A549 (cell line): Measurements from ENCODE around the gene NUDT2. TPM values are rescaled to one million over a fixed set of nuclear protein-coding genes. Genes with fewer than 3 reads are reported as not detected.

Experiments
- ATAC-seq, 2 experiments: fragments of 200-7000 bp in 1 of 2; fragments of >200 bp in 1 of 2; cut with Nextera tagmentation in 1 of 2; cut with Tn5 transposase in 1 of 2; 3 replicates each; pipeline versions ENCODE4 v1.8.0 to v1.9.1; 2018 to 2020; ENCODE audit warnings: mild to moderate bottlenecking in 1 of 2, moderate library complexity in 1 of 2
- CTCF ChIA-PET: fragments of 300-600 bp; sonication (Branson Sonifier 250); formaldehyde crosslinking; extraction: SDS; loops from one replicate; lab custom pipeline; 2021; ENCODE audit warnings: antibody characterized with exemption, inconsistent platforms; lab: Yijun Ruan, JAX
- POLR2A ChIA-PET: fragments of 350-600 bp; formaldehyde crosslinking; extraction: SDS; loops from one replicate; lab custom pipeline; 2021; ENCODE audit warnings: antibody characterized with exemption, inconsistent platforms; lab: Yijun Ruan, JAX
- DNase-seq, 2 experiments: peaks; one replicate each; pipeline versions ENCODE4 v3.0.0 to v3.0.0-alpha.2; 2011 to 2016; ENCODE audit warnings: low read depth in 1 of 2, low spot score in 1 of 2
- FAIRE-seq: peaks from 2 replicates; lab custom pipeline; 2011; peaks lifted over from hg19 to GRCh38; lab: Jason Lieb, UNC
- H3K27ac ChIP-seq, 2 experiments: fragments of >200 bp; sonication (Bioruptor Twin); formaldehyde crosslinking; 3 replicates each; pipeline ENCODE4 v1.5.1; 2016 to 2017
- H3K4me1 ChIP-seq: fragments of >200 bp; sonication (Bioruptor Twin); formaldehyde crosslinking; 3 replicates; pipeline ENCODE4 v1.6.1; 2016
- H3K4me2 ChIP-seq: fragments of >200 bp; sonication (Bioruptor Twin); formaldehyde crosslinking; 3 replicates; pipeline ENCODE4 v1.6.1; 2016
- H3K4me3 ChIP-seq: fragments of >200 bp; sonication (Bioruptor Twin); formaldehyde crosslinking; 3 replicates; pipeline ENCODE4 v1.5.1; 2016
- H3K9me3 ChIP-seq: fragments of >200 bp; sonication (Bioruptor Twin); formaldehyde crosslinking; 3 replicates; pipeline ENCODE4 v1.6.1; 2016
- CBX2 ChIP-seq: fragments of 200-600 bp; sonication (generic); IDR thresholded peaks from 2 replicates; pipeline ENCODE4 v1.6.1; 2016; ENCODE audit warnings: low read depth, mild to moderate bottlenecking, borderline replicate concordance
- CHD2 ChIP-seq: fragments of 150-350 bp; IDR thresholded peaks from 2 replicates; pipeline ENCODE4 v1.6.1; 2014; ENCODE audit warnings: low read length; ENCODE audit not compliant: partially characterized antibody
- EHF ChIP-seq: fragments of 250-450 bp; sonication (Bioruptor Pico); IDR thresholded peaks from 2 replicates; pipeline ENCODE4 v1.5.0; 2020; ENCODE audit warnings: mild to moderate bottlenecking
- EP300 ChIP-seq, 2 experiments: fragments of >200 bp; sonication (Bioruptor Twin); formaldehyde crosslinking; IDR thresholded peaks; 2 replicates in 1 of 2; 3 replicates in 1 of 2; pipeline ENCODE4 v1.6.1; 2016 to 2017
- HEYL ChIP-seq: fragments of 250-450 bp; sonication (Bioruptor Pico); IDR thresholded peaks from 2 replicates; pipeline ENCODE4 v1.8.0; 2021; ENCODE audit warnings: mild to moderate bottlenecking, moderate library complexity
- HOXA7 ChIP-seq: fragments of 250-450 bp; sonication (Bioruptor Pico); IDR thresholded peaks from 2 replicates; pipeline ENCODE4 v1.5.0; 2020; ENCODE audit warnings: mild to moderate bottlenecking, moderate library complexity
- HOXB13 ChIP-seq: fragments of 250-450 bp; sonication (Bioruptor Pico); IDR thresholded peaks from 2 replicates; pipeline ENCODE4 v1.5.0; 2020; ENCODE audit warnings: low read depth, mild to moderate bottlenecking, moderate library complexity
- JUN ChIP-seq, 2 experiments: fragments of >200 bp; sonication (Bioruptor Twin); formaldehyde crosslinking; IDR thresholded peaks; 2 replicates in 1 of 2; 3 replicates in 1 of 2; pipeline ENCODE4 v1.6.1; 2016 to 2017
- KDM5A ChIP-seq: fragments of 200-600 bp; sonication (generic); IDR thresholded peaks from 2 replicates; pipeline ENCODE4 v1.6.1; 2016; ENCODE audit warnings: antibody characterized with exemption, mild to moderate bottlenecking
- MAFK ChIP-seq: fragments of 450-650 bp; IDR thresholded peaks from 2 replicates; pipeline ENCODE4 v1.6.1; 2014; ENCODE audit not compliant: partially characterized antibody
- NFE2L2 ChIP-seq: fragments of 150-350 bp; conservative IDR thresholded peaks from 2 replicates; pipeline ENCODE4 v1.6.1; 2014; ENCODE audit warnings: low read length
- NPAS2 ChIP-seq: fragments of 250-450 bp; sonication (Bioruptor Pico); IDR thresholded peaks from 2 replicates; pipeline ENCODE4 v1.8.0; 2022; ENCODE audit warnings: mild to moderate bottlenecking, moderate library complexity, borderline replicate concordance
- RAD21 ChIP-seq, 2 experiments: fragments of >200 bp in 1 of 2; sonication (Bioruptor Twin) in 1 of 2; formaldehyde crosslinking in 1 of 2; IDR thresholded peaks in 1 of 2; conservative IDR thresholded peaks in 1 of 2; 2 replicates in 1 of 2; 3 replicates in 1 of 2; pipeline ENCODE4 v1.6.1; 2012 to 2018; ENCODE audit warnings: inconsistent platforms in 1 of 2
- RCOR1 ChIP-seq: fragments of 150-350 bp; IDR thresholded peaks from 2 replicates; pipeline ENCODE4 v1.6.1; 2014; ENCODE audit warnings: antibody characterized with exemption, low read length, low read depth
- RNF2 ChIP-seq: fragments of 200-600 bp; sonication (generic); IDR thresholded peaks from 2 replicates; pipeline ENCODE4 v1.6.1; 2016; ENCODE audit warnings: low read depth, mild to moderate bottlenecking, antibody characterized with exemption, moderate library complexity, borderline replicate concordance
- ZC3H11A ChIP-seq: fragments of 450-650 bp; IDR thresholded peaks from 2 replicates; pipeline ENCODE4 v1.6.1; 2014; ENCODE audit warnings: antibody characterized with exemption, mild to moderate bottlenecking
- ZNF302 ChIP-seq: fragments of 250-450 bp; sonication (Bioruptor Pico); IDR thresholded peaks from 2 replicates; pipeline ENCODE4 v1.9.0; 2021; ENCODE audit warnings: inconsistent platforms, mild to moderate bottlenecking, moderate library complexity
- WGBS: methylation state at CpG from one replicate; pipeline ENCODE4 v1.1.6; 2017; ENCODE audit errors: missing lambda C conversion rate; 5-methylcytosine and 5-hydroxymethylcytosine counted together
- polyA plus RNA-seq, 4 experiments: library from polyadenylated mRNA; depleted of rRNA in 3 of 4; stranded (reverse); fragments of >200 nt; fragmentation: RNase III in 1 of 4; extraction: RNeasy Plus Mini Kit Qiagen cat#74134 plus additional on column Dnase treatment in 1 of 4; gene quantifications; 2 replicates in 3 of 4; 3 replicates in 1 of 4; pipeline ENCODE4 v1.2.3, GENCODE V29; 2011 to 2017
- TF ChIP-seq, protein P1 (sequence below): fragments of 150-350 bp; IDR thresholded peaks from 2 replicates; pipeline ENCODE4 v1.6.1; 2014; ENCODE audit warnings: low read depth, mild to moderate bottlenecking, low read length
- TF ChIP-seq, protein P2 (sequence below): IDR thresholded peaks from 2 replicates; pipeline ENCODE4 v1.6.1; 2012
- TF ChIP-seq, protein P3 (sequence below): fragments of 200-600 bp; sonication (generic); IDR thresholded peaks from 2 replicates; pipeline ENCODE4 v1.6.1; 2016; ENCODE audit warnings: antibody characterized with exemption, mild to moderate bottlenecking, moderate library complexity
- TF ChIP-seq, protein P4 (sequence below): IDR thresholded peaks from 2 replicates; pipeline ENCODE4 v1.6.1; 2012
- TF ChIP-seq, protein P5 (sequence below): fragments of >200 bp; sonication (Bioruptor Twin); formaldehyde crosslinking; IDR thresholded peaks from 3 replicates; pipeline ENCODE4 v1.5.1; 2016
- TF ChIP-seq, protein P6 (sequence below): fragments of 450-650 bp; IDR thresholded peaks from 2 replicates; pipeline ENCODE4 v1.6.1; 2014; ENCODE audit warnings: antibody characterized with exemption
- TF ChIP-seq, protein P7 (sequence below): fragments of 250-450 bp; sonication (Bioruptor Pico); IDR thresholded peaks from 2 replicates; pipeline ENCODE4 v1.5.0; 2020; ENCODE audit warnings: low read depth, mild to moderate bottlenecking, moderate library complexity

The NUDT2 gene
- polyA plus RNA-seq, 2 of the 4 experiments (the other 2 are of a cell fraction): 25.5 to 26.4 TPM

DNA sequence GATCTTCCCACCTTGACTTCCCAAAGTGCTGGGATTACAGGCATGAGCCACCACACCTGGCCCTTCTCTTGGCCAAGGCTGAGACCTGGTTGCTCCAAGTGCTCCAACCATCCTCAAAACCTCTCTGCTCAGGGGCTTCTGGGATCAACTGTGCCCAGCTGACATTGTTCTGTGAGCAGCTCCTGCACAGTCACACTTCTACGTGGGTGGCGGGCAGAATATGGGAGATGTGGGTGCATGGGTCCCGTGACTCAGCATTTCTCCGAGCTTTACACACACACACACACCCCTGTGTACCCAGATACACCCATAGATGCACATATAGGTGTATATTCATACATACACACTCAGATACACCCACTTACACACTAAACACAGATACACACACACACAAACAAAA is 57.9 kb downstream of the NUDT2 start:
- ATAC-seq (no peak), FAIRE-seq (no peak)
- WGBS: 74% methylated on average over 4 of the region's 4 CpGs

DNA sequence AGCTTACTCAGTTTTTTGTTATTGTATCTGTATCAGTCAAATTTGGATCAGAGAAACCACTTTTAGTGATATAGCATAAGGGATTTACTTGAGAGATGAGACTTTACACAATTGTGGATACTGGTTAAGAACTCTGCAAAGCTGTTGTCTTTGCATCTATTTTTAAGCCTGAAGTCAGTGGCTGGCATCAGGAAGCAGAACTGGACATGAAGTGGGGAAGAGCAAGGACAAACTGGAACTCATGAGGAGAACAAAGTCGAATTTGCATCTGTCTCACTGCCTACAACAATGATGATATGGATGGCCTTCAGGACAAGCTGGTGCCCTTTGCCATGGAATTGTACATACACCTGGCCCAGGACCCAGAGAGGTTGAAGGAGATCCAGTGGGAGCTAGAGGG is 63.1 kb downstream of the NUDT2 start:
- ATAC-seq: no peak; a peak in 1 of 6 replicates
- Histone ChIP-seq H3K4me2 (no peak overlapping the region), H3K4me3 (no peak overlapping the region), H3K9me3 (no peaks in the 10 kb centered on the region), H3K27ac (no peak overlapping the region), H3K4me1 (no peaks in the 10 kb centered on the region)
- DNase-seq: no peak
- ChIA-PET POLR2A (no interaction called here), CTCF (interaction anchor here (0.9 to 2.1 kb wide), 7 partner anchors 8 to 199 kb away, joined by 3 to 11 read pairs (median 4); partner anchors contain the start of gene MYORG)
- no peak for FAIRE-seq
- 0% methylated on average over 1 of the region's 1 CpG for WGBS
- no peak for TF ChIP-seq RNF2
- TF ChIP-seq EP300 (IDR thresholded peaks at IDR 0.05): no peak
- no peak for TF ChIP-seq EHF (CRISPR knock-in tag)
- no peak for TF ChIP-seq RAD21 (conservative IDR thresholded peaks at IDR 0.05 in 1 of 2, IDR thresholded peaks at IDR 0.05 in 1 of 2)
- TF ChIP-seq, protein P1, sequence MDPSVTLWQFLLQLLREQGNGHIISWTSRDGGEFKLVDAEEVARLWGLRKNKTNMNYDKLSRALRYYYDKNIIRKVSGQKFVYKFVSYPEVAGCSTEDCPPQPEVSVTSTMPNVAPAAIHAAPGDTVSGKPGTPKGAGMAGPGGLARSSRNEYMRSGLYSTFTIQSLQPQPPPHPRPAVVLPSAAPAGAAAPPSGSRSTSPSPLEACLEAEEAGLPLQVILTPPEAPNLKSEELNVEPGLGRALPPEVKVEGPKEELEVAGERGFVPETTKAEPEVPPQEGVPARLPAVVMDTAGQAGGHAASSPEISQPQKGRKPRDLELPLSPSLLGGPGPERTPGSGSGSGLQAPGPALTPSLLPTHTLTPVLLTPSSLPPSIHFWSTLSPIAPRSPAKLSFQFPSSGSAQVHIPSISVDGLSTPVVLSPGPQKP: no peak
- no peak for TF ChIP-seq CHD2
- TF ChIP-seq KDM5A: no peak
- TF ChIP-seq HOXB13 (CRISPR knock-in tag): no peak
- TF ChIP-seq, protein P2, sequence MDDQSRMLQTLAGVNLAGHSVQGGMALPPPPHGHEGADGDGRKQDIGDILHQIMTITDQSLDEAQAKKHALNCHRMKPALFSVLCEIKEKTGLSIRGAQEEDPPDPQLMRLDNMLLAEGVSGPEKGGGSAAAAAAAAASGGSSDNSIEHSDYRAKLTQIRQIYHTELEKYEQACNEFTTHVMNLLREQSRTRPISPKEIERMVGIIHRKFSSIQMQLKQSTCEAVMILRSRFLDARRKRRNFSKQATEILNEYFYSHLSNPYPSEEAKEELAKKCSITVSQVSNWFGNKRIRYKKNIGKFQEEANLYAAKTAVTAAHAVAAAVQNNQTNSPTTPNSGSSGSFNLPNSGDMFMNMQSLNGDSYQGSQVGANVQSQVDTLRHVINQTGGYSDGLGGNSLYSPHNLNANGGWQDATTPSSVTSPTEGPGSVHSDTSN: no peak
- TF ChIP-seq HOXA7: no peak
- no peak for TF ChIP-seq RCOR1

More for the DNA sequence above, 57.9 kb downstream of the NUDT2 start:
- H3K9me3 ChIP-seq: no peaks in the 10 kb centered on the region
- TF ChIP-seq, protein P3, sequence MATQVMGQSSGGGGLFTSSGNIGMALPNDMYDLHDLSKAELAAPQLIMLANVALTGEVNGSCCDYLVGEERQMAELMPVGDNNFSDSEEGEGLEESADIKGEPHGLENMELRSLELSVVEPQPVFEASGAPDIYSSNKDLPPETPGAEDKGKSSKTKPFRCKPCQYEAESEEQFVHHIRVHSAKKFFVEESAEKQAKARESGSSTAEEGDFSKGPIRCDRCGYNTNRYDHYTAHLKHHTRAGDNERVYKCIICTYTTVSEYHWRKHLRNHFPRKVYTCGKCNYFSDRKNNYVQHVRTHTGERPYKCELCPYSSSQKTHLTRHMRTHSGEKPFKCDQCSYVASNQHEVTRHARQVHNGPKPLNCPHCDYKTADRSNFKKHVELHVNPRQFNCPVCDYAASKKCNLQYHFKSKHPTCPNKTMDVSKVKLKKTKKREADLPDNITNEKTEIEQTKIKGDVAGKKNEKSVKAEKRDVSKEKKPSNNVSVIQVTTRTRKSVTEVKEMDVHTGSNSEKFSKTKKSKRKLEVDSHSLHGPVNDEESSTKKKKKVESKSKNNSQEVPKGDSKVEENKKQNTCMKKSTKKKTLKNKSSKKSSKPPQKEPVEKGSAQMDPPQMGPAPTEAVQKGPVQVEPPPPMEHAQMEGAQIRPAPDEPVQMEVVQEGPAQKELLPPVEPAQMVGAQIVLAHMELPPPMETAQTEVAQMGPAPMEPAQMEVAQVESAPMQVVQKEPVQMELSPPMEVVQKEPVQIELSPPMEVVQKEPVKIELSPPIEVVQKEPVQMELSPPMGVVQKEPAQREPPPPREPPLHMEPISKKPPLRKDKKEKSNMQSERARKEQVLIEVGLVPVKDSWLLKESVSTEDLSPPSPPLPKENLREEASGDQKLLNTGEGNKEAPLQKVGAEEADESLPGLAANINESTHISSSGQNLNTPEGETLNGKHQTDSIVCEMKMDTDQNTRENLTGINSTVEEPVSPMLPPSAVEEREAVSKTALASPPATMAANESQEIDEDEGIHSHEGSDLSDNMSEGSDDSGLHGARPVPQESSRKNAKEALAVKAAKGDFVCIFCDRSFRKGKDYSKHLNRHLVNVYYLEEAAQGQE: no peak
- TF ChIP-seq JUN (IDR thresholded peaks at IDR 0.05) (no peak), ZC3H11A (no peak), MAFK (peak; percentile 60), CBX2 (no peak), RCOR1 (no peak), NFE2L2 (peak; percentile 77), ZNF302 (CRISPR knock-in tag) (no peak), NPAS2 (CRISPR knock-in tag) (no peak), EHF (CRISPR knock-in tag) (no peak), RAD21 (conservative IDR thresholded peaks at IDR 0.05 in 1 of 2, IDR thresholded peaks at IDR 0.05 in 1 of 2) (no peak), HEYL (no peak)
- TF ChIP-seq, protein P4, sequence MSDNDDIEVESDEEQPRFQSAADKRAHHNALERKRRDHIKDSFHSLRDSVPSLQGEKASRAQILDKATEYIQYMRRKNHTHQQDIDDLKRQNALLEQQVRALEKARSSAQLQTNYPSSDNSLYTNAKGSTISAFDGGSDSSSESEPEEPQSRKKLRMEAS: no peak
- TF ChIP-seq, protein P1: no peak
- TF ChIP-seq, protein P5, sequence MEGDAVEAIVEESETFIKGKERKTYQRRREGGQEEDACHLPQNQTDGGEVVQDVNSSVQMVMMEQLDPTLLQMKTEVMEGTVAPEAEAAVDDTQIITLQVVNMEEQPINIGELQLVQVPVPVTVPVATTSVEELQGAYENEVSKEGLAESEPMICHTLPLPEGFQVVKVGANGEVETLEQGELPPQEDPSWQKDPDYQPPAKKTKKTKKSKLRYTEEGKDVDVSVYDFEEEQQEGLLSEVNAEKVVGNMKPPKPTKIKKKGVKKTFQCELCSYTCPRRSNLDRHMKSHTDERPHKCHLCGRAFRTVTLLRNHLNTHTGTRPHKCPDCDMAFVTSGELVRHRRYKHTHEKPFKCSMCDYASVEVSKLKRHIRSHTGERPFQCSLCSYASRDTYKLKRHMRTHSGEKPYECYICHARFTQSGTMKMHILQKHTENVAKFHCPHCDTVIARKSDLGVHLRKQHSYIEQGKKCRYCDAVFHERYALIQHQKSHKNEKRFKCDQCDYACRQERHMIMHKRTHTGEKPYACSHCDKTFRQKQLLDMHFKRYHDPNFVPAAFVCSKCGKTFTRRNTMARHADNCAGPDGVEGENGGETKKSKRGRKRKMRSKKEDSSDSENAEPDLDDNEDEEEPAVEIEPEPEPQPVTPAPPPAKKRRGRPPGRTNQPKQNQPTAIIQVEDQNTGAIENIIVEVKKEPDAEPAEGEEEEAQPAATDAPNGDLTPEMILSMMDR: no peak
- TF ChIP-seq, protein P6, sequence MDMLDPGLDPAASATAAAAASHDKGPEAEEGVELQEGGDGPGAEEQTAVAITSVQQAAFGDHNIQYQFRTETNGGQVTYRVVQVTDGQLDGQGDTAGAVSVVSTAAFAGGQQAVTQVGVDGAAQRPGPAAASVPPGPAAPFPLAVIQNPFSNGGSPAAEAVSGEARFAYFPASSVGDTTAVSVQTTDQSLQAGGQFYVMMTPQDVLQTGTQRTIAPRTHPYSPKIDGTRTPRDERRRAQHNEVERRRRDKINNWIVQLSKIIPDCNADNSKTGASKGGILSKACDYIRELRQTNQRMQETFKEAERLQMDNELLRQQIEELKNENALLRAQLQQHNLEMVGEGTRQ: no peak
- TF ChIP-seq, protein P7, sequence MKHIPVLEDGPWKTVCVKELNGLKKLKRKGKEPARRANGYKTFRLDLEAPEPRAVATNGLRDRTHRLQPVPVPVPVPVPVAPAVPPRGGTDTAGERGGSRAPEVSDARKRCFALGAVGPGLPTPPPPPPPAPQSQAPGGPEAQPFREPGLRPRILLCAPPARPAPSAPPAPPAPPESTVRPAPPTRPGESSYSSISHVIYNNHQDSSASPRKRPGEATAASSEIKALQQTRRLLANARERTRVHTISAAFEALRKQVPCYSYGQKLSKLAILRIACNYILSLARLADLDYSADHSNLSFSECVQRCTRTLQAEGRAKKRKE (CRISPR knock-in tag): no peak
- TF ChIP-seq, all 56 proteins: peak for 2
- no peaks in the 10 kb centered on the region; the same call in 2 of the 3 replicates for H3K4me1 ChIP-seq
- H3K27ac ChIP-seq: no peak overlapping the region; a peak in 1 of 6 replicates
- ChIA-PET POLR2A (no interaction called here), CTCF (interaction anchor here (0.7 to 5.7 kb wide), 5 partner anchors 9 to 113 kb away, joined by 3 to 37 read pairs (median 10); no protein-coding TSS in a partner anchor)
- H3K4me3 ChIP-seq: no peak overlapping the region
- DNase-seq: no peak
- H3K4me2 ChIP-seq: no peak overlapping the region
